H9 (cell line): Measurements from ENCODE around the gene PLEKHG1. TPM values are rescaled to one million over a fixed set of nuclear protein-coding genes. Genes with fewer than 3 reads are reported as not detected.

Experiments
- DNase-seq: peaks from one replicate; pipeline ENCODE4 v3.0.0-alpha.2; 2017
- H2AFZ ChIP-seq: one replicate; pipeline ENCODE4 v1.6.1; 2013; ENCODE audit warnings: mild to moderate bottlenecking, low read length, control low read depth, moderate library complexity
- H2AK5ac ChIP-seq: 2 replicates; pipeline ENCODE4 v1.6.1; 2013; ENCODE audit warnings: low read length, control low read depth, mixed read lengths; ENCODE audit not compliant: insufficient read length
- H2BK120ac ChIP-seq: one replicate; pipeline ENCODE4 v1.6.1; 2013; ENCODE audit warnings: low read depth, mild to moderate bottlenecking, low read length, control low read depth, inconsistent platforms; ENCODE audit not compliant: poor library complexity, severe bottlenecking
- H2BK12ac ChIP-seq: 2 replicates; pipeline ENCODE4 v1.6.1; 2013; ENCODE audit warnings: low read length, control low read depth, mixed read lengths, low read depth; ENCODE audit not compliant: insufficient read length
- H2BK15ac ChIP-seq: 2 replicates; pipeline ENCODE4 v1.6.1; 2013; ENCODE audit warnings: low read depth, low read length, control low read depth
- H2BK20ac ChIP-seq: one replicate; pipeline ENCODE4 v1.6.1; 2013; ENCODE audit warnings: low read depth, mild to moderate bottlenecking, low read length, control low read depth, inconsistent platforms; ENCODE audit not compliant: poor library complexity, severe bottlenecking
- H2BK5ac ChIP-seq: 2 replicates; pipeline ENCODE4 v1.6.1; 2013; ENCODE audit warnings: low read length, control low read depth, mixed read lengths; ENCODE audit not compliant: insufficient read length
- H3K14ac ChIP-seq: 2 replicates; pipeline ENCODE4 v1.6.1; 2013; ENCODE audit warnings: low read length, control low read depth; ENCODE audit not compliant: insufficient read depth
- H3K18ac ChIP-seq: 2 replicates; pipeline ENCODE4 v1.6.1; 2013; ENCODE audit warnings: low read depth, mild to moderate bottlenecking, mixed read lengths, low read length, control low read depth; ENCODE audit not compliant: insufficient read length
- H3K23ac ChIP-seq: 2 replicates; pipeline ENCODE4 v1.6.1; 2013; ENCODE audit warnings: low read length, control low read depth, mixed read lengths, low read depth; ENCODE audit not compliant: insufficient read length
- H3K23me2 ChIP-seq: 2 replicates; pipeline ENCODE4 v1.6.1; 2013; ENCODE audit warnings: low read depth, mild to moderate bottlenecking, mixed read lengths, low read length, control low read depth; ENCODE audit not compliant: insufficient read length, poor library complexity, severe bottlenecking
- H3K27ac ChIP-seq: 2 replicates; pipeline ENCODE4 v1.5.1; 2013; ENCODE audit warnings: low read length, control low read depth, mixed read lengths, low read depth; ENCODE audit not compliant: insufficient read length
- H3K27me3 ChIP-seq: 2 replicates; pipeline ENCODE4 v1.6.1; 2013; ENCODE audit warnings: low read length, control low read depth, inconsistent platforms; ENCODE audit not compliant: insufficient read depth
- H3K4ac ChIP-seq: 2 replicates; pipeline ENCODE4 v1.6.1; 2013; ENCODE audit warnings: low read depth, mild to moderate bottlenecking, control low read depth, inconsistent platforms, low read length, moderate library complexity
- H3K4me1 ChIP-seq: 2 replicates; pipeline ENCODE4 v1.6.1; 2013; ENCODE audit warnings: low read length, control low read depth, inconsistent platforms; ENCODE audit not compliant: insufficient read depth
- H3K4me2 ChIP-seq: 2 replicates; pipeline ENCODE4 v1.6.1; 2013; ENCODE audit warnings: low read length, control low read depth, mixed read lengths; ENCODE audit not compliant: insufficient read length, insufficient read depth
- H3K56ac ChIP-seq: 2 replicates; pipeline ENCODE4 v1.6.1; 2013; ENCODE audit warnings: low read depth, mild to moderate bottlenecking, mixed read lengths, low read length, control low read depth; ENCODE audit not compliant: insufficient read length
- H3K79me1 ChIP-seq: 2 replicates; pipeline ENCODE4 v1.6.1; 2013; ENCODE audit warnings: low read depth, mild to moderate bottlenecking, moderate library complexity, low read length, control low read depth, inconsistent platforms; ENCODE audit not compliant: insufficient read depth, poor library complexity, severe bottlenecking
- H3K79me2 ChIP-seq: 2 replicates; pipeline ENCODE4 v1.6.1; 2013; ENCODE audit warnings: low read length, control low read depth, inconsistent platforms; ENCODE audit not compliant: insufficient read depth
- H3K9ac ChIP-seq: 2 replicates; pipeline ENCODE4 v1.6.1; 2013; ENCODE audit warnings: low read length, control low read depth, mixed read lengths; ENCODE audit not compliant: insufficient read length; ENCODE audit errors: extremely low read depth
- H3K9me3 ChIP-seq: one replicate; pipeline ENCODE4 v1.6.1; 2013; ENCODE audit warnings: low read depth, low read length, inconsistent platforms; ENCODE audit not compliant: control insufficient read depth
- H3T11ph ChIP-seq: one replicate; pipeline ENCODE4 v1.6.1; 2013; ENCODE audit warnings: mild to moderate bottlenecking, low read length, control low read depth, inconsistent platforms
- H4K20me1 ChIP-seq: one replicate; pipeline ENCODE4 v1.6.1; 2013; ENCODE audit not compliant: control insufficient read depth, insufficient read length, insufficient read depth
- H4K5ac ChIP-seq: 2 replicates; pipeline ENCODE4 v1.6.1; 2013; ENCODE audit warnings: low read depth, mild to moderate bottlenecking, mixed read lengths, low read length, control low read depth; ENCODE audit not compliant: insufficient read length
- H4K8ac ChIP-seq: replicated peaks from 2 replicates; pipeline ENCODE4 v1.6.1; 2013; ENCODE audit warnings: low read length, control low read depth, mixed read lengths, low read depth; ENCODE audit not compliant: insufficient read length
- H4K91ac ChIP-seq: 2 replicates; pipeline ENCODE4 v1.6.1; 2013; ENCODE audit warnings: low read depth, mild to moderate bottlenecking, moderate library complexity, mixed read lengths, low read length, control low read depth; ENCODE audit not compliant: insufficient read length
- H3K27ac Mint-ChIP-seq, 3 experiments: 2 replicates in 2 of 3; 3 replicates in 1 of 3; pipeline ENCODE4 v1.8.0; 2020 to 2021; ENCODE audit warnings: mixed read lengths in 3 of 3, mild to moderate bottlenecking in 1 of 3, moderate library complexity in 1 of 3
- H3K27me3 Mint-ChIP-seq: 2 replicates; pipeline ENCODE4 v1.8.0; 2021; ENCODE audit warnings: low read depth, mild to moderate bottlenecking, moderate library complexity, mixed read lengths
- H3K36me3 Mint-ChIP-seq, 3 experiments: 2 replicates in 2 of 3; 3 replicates in 1 of 3; pipeline ENCODE4 v1.8.0; 2020 to 2021; ENCODE audit warnings: low read depth in 3 of 3, mixed read lengths in 3 of 3; ENCODE audit not compliant: insufficient read depth in 1 of 3
- H3K4me1 Mint-ChIP-seq, 2 experiments: 2 replicates each; pipeline ENCODE4 v1.8.0; 2020; ENCODE audit warnings: mixed read lengths in 2 of 2
- H3K4me3 Mint-ChIP-seq, 2 experiments: 2 replicates in 1 of 2; 3 replicates in 1 of 2; pipeline ENCODE4 v1.8.0; 2020 to 2021; ENCODE audit warnings: mild to moderate bottlenecking in 2 of 2, mixed read lengths in 2 of 2, moderate library complexity in 1 of 2
- H3K9me3 Mint-ChIP-seq, 2 experiments: 2 replicates in 1 of 2; 3 replicates in 1 of 2; pipeline ENCODE4 v1.8.0; 2020; ENCODE audit warnings: mild to moderate bottlenecking in 2 of 2, mixed read lengths in 2 of 2, moderate library complexity in 1 of 2
- total RNA-seq: library from RNA; stranded (reverse); gene quantifications from 2 replicates; pipeline ENCODE4 v1.2.1, GENCODE V29; 2021
- TF ChIP-seq, protein P1 (sequence below): fragments of 200-600 bp; sonication (generic); conservative IDR thresholded peaks from 3 replicates; pipeline ENCODE4 v1.8.0; 2021; ENCODE audit warnings: antibody characterized with exemption, mild to moderate bottlenecking

Gene PLEKHG1
- total RNA-seq, 1 experiment from 2014 or later = 1.0 TPM

DNA sequence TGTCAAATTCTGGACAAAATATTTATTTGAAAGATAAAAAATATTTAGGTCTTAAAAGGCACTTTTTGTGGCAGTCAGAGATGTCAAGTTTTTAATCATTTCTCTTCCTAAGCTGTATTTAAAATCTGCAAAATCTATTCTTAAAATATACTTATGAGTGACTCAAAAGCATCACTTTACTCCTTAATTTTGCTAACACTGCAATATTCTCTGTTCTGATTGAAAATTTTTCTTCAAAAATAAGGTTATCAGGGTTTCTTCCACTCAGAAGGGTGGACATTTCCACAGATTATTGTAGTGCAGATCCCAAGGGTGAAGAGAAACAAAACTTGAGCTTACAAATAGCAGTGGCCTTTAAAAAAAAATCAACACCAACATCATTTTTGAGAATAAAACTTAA is 27.5 kb downstream of the PLEKHG1 start:
- Histone ChIP-seq H2BK12ac (no peak overlapping the region), H3K23me2 (no peaks in the 10 kb centered on the region), H3K79me2 (no peaks in the 10 kb centered on the region), H4K91ac (no peak overlapping the region), H3K4ac (no peak overlapping the region), H2BK15ac (no peak overlapping the region), H4K20me1 (no peaks in the 10 kb centered on the region), H2AK5ac (no peak overlapping the region), H4K8ac (no peak overlapping the region), H2BK20ac (no peak overlapping the region), H2AFZ (no peak overlapping the region), H3K18ac (no peak overlapping the region), H3K4me2 (no peak overlapping the region), H3K23ac (no peak overlapping the region), H3K9ac (no peak overlapping the region), H3K56ac (no peak overlapping the region), H3K27ac (no peak overlapping the region), H2BK5ac (no peak overlapping the region), H3K9me3 (no peaks in the 10 kb centered on the region), H4K5ac (no peak overlapping the region), H3K79me1 (no peaks in the 10 kb centered on the region), H2BK120ac (no peak overlapping the region), H3K4me1 (no peaks in the 10 kb centered on the region), H3K14ac (no peak overlapping the region), H3T11ph (no peak overlapping the region), H3K27me3 (no peaks in the 10 kb centered on the region)
- Mint-ChIP-seq H3K9me3 (peaks cover 4 to 7% of the 10 kb centered on the region in 2 experiments; a peak in 3 of 5 replicates), H3K4me3 (no peak overlapping the region), H3K27ac (no peak overlapping the region), H3K27me3 (peaks cover 5% of the 10 kb centered on the region), H3K36me3 (peaks cover 0 to 5% (median 4%) of the 10 kb centered on the region in 3 experiments; a peak in 3 of 7 replicates), H3K4me1 (no peaks in the 10 kb centered on the region)
- TF ChIP-seq, protein P1, sequence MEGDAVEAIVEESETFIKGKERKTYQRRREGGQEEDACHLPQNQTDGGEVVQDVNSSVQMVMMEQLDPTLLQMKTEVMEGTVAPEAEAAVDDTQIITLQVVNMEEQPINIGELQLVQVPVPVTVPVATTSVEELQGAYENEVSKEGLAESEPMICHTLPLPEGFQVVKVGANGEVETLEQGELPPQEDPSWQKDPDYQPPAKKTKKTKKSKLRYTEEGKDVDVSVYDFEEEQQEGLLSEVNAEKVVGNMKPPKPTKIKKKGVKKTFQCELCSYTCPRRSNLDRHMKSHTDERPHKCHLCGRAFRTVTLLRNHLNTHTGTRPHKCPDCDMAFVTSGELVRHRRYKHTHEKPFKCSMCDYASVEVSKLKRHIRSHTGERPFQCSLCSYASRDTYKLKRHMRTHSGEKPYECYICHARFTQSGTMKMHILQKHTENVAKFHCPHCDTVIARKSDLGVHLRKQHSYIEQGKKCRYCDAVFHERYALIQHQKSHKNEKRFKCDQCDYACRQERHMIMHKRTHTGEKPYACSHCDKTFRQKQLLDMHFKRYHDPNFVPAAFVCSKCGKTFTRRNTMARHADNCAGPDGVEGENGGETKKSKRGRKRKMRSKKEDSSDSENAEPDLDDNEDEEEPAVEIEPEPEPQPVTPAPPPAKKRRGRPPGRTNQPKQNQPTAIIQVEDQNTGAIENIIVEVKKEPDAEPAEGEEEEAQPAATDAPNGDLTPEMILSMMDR = no peak
- DNase-seq = no peak
